Glutamatergic neuron (in vitro differentiated cells): ENCODE results near the gene ENPP7. TPM values are rescaled to one million over a fixed set of nuclear protein-coding genes. Genes with fewer than 3 reads are reported as not detected.
A peak's percentile ranks its signal among the peaks of the same experiment; 100 is the strongest.

Experiments used
- DNase-seq: peaks from one replicate; pipeline ENCODE4 v3.0.0; 2022
- H3K27ac Mint-ChIP-seq: one replicate; pipeline ENCODE4 v1.8.0; 2020; ENCODE audit warnings: mild to moderate bottlenecking, mixed read lengths, inconsistent platforms; ENCODE audit not compliant: unreplicated experiment
- H3K27me3 Mint-ChIP-seq: one replicate; pipeline ENCODE4 v1.8.0; 2020; ENCODE audit warnings: mild to moderate bottlenecking, moderate library complexity, mixed read lengths, inconsistent platforms; ENCODE audit not compliant: unreplicated experiment
- H3K36me3 Mint-ChIP-seq: one replicate; pipeline ENCODE4 v1.8.0; 2020; ENCODE audit warnings: mild to moderate bottlenecking, mixed read lengths, inconsistent platforms; ENCODE audit not compliant: unreplicated experiment
- H3K4me1 Mint-ChIP-seq: one replicate; pipeline ENCODE4 v1.8.0; 2020; ENCODE audit warnings: mild to moderate bottlenecking, low read depth, mixed read lengths, inconsistent platforms; ENCODE audit not compliant: unreplicated experiment
- H3K4me3 Mint-ChIP-seq: one replicate; pipeline ENCODE4 v1.8.0; 2020; ENCODE audit warnings: mild to moderate bottlenecking, mixed read lengths, inconsistent platforms; ENCODE audit not compliant: unreplicated experiment
- H3K9me3 Mint-ChIP-seq: one replicate; pipeline ENCODE4 v1.8.0; 2020; ENCODE audit warnings: mild to moderate bottlenecking, moderate library complexity, mixed read lengths, inconsistent platforms; ENCODE audit not compliant: unreplicated experiment
- CTCF ChIP-seq: fragments of 200-600 bp; sonication (generic); IDR thresholded peaks from one replicate; pipeline ENCODE4 v1.5.0; 2021; ENCODE audit not compliant: partially characterized antibody, unreplicated experiment
- total RNA-seq: library from RNA; stranded (reverse); fragmentation: NEBNext Ultra II Directional; extraction: Animal tissue kit (Norgen Biotek cat#: 25700); gene quantifications from one replicate; pipeline ENCODE4 v1.2.1, GENCODE V29; 2021; ENCODE audit not compliant: unreplicated experiment

The ENPP7 gene
- total RNA-seq, 1 donor from 2014 or later: not detected

GRCh38 chr17:79722787-79723186, 8.0 kb upstream of the ENPP7 start:
- TF ChIP-seq CTCF: no peak
- Mint-ChIP-seq H3K27ac (no peak overlapping the region), H3K36me3 (no peaks in the 10 kb centered on the region), H3K4me1 (peaks cover 7% of the 10 kb centered on the region), H3K4me3 (no peak overlapping the region), H3K9me3 (peaks cover 7% of the 10 kb centered on the region), H3K27me3 (peaks cover 8% of the 10 kb centered on the region)
- DNase-seq: no peak

GRCh38 chr17:79728169-79728907, 2.4 kb upstream of the ENPP7 start:
- peak overlapping the region; percentile 42 for H3K4me3 Mint-ChIP-seq
- peak overlapping the region; percentile 73 for H3K27ac Mint-ChIP-seq
- DNase-seq: peak; percentile 86
- H3K36me3 Mint-ChIP-seq: no peaks in the 10 kb centered on the region
- H3K27me3 Mint-ChIP-seq: peaks cover 3% of the 10 kb centered on the region
- H3K4me1 Mint-ChIP-seq: no peaks in the 10 kb centered on the region
- H3K9me3 Mint-ChIP-seq: peaks cover 5% of the 10 kb centered on the region
- no peak for TF ChIP-seq CTCF

- Mint-ChIP-seq H3K27ac (no peak overlapping the region), H3K9me3 (peaks cover 5% of the 10 kb centered on the region), H3K4me1 (no peaks in the 10 kb centered on the region), H3K36me3 (no peaks in the 10 kb centered on the region), H3K4me3 (no peak overlapping the region), H3K27me3 (peaks cover 5% of the 10 kb centered on the region)
- DNase-seq: no peak
- TF ChIP-seq CTCF: no peak
These were observed 1.8 kb upstream of the ENPP7 start for GRCh38 chr17:79728908-79729471.

GRCh38 chr17:79729761-79730160, 982 bp upstream of the ENPP7 start:
- Mint-ChIP-seq H3K4me3 (no peak overlapping the region), H3K9me3 (peaks cover 5% of the 10 kb centered on the region), H3K4me1 (no peaks in the 10 kb centered on the region), H3K27me3 (peaks cover 5% of the 10 kb centered on the region), H3K36me3 (no peaks in the 10 kb centered on the region), H3K27ac (no peak overlapping the region)
- no peak for DNase-seq
- no peak for TF ChIP-seq CTCF

DNA sequence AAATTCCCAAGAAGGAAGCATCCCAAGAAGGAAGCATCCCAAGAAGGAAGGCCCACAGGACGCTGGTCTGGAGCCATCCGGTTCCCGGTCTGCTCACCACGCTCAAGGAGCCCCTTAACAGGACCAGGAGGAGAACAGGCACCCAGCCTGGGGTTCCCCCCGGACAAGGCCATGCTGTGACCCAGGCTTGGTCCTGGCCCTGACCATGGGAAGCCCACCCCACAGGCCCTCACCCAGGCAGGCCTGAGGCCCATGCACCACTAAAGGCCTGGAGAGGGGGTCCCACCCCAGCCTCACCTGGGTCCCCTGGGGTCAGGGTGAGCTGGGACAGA, 340 bp upstream of the ENPP7 start:
- Mint-ChIP-seq H3K27ac (no peak overlapping the region), H3K36me3 (no peaks in the 10 kb centered on the region), H3K9me3 (peaks cover 5% of the 10 kb centered on the region), H3K4me1 (no peaks in the 10 kb centered on the region), H3K4me3 (no peak overlapping the region), H3K27me3 (peaks cover 5% of the 10 kb centered on the region)
- DNase-seq: no peak
- no peak for TF ChIP-seq CTCF
